Measurements from ENCODE around the gene PCDHA7.
A peak's percentile ranks its signal among the peaks of the same experiment; 100 is the strongest.
"Not testable (repeated sequence)": the region's sequence is repeated elsewhere in the genome, so short reads cannot be mapped to it uniquely, and the experiment has no call there.

PCDHA7 gene

GRCh38 chr5:140868721-140869554 lies 34.9 kb downstream of the PCDHA7 start, which contains the start of gene PCDHA11:
Gene PCDHA11, plus strand, starts transcription at chr5:140868957. Its CDS starts 147 bp downstream, at chr5:140869104.
- DNase-seq: no peak

GRCh38 chr5:140869555-140869886 lies 35.5 kb downstream of the PCDHA7 start:
- no peak for DNase-seq

- no peak for DNase-seq
Observed at GRCh38 chr5:140870221-140871201, 36.4 kb downstream of the PCDHA7 start.

GRCh38 chr5:140875085-140876065 lies 41.3 kb downstream of the PCDHA7 start, which contains the start of gene PCDHA12:
Gene PCDHA12, plus strand, starts transcription at chr5:140875308. Its CDS starts 165 bp downstream, at chr5:140875473.
- peak; percentile 46 for DNase-seq

- not testable (repeated sequence) for DNase-seq
Observed at GRCh38 chr5:140876541-140877261, 42.6 kb downstream of the PCDHA7 start.

- no peak for DNase-seq
Observed at GRCh38 chr5:140877262-140877581, 43.2 kb downstream of the PCDHA7 start.

- DNase-seq: no peak
Observed at GRCh38 chr5:140881889-140882590, 48.0 kb downstream of the PCDHA7 start, which contains the start of gene PCDHA13. Gene PCDHA13, plus strand, starts transcription at chr5:140882124. Its CDS starts 145 bp downstream, at chr5:140882269.

GRCh38 chr5:140882591-140882899 lies 48.5 kb downstream of the PCDHA7 start:
- peak; percentile 80 for DNase-seq

GRCh38 chr5:140883373-140883772 lies 49.3 kb downstream of the PCDHA7 start:
- DNase-seq: no peak

- no peak for DNase-seq
Observed at GRCh38 chr5:140883927-140884697, 50.0 kb downstream of the PCDHA7 start.
